Measurements from ENCODE around the gene LY6G6C.

Gene LY6G6C

GRCh38 chr6:31676904-31677303 lies 44.6 kb downstream of the LY6G6C start:
- DNase-seq, result no peak

GRCh38 chr6:31676322-31676903 lies 45.1 kb downstream of the LY6G6C start:
- no peak for DNase-seq

- DNase-seq, result no peak
Measured at GRCh38 chr6:31669676-31670075, 51.9 kb downstream of the LY6G6C start, which contains the start of gene LY6G5B. TSS of gene LY6G5B (plus strand) at chr6:31669976. CDS start at chr6:31670951, 975 bp downstream.

Data from EL (cell line).